ENCODE results near the gene RHOBTB1. TPM values are rescaled to one million over a fixed set of nuclear protein-coding genes. Genes with fewer than 3 reads are reported as not detected.

The RHOBTB1 gene
- total and polyA plus RNA-seq, 12 donors: 4.3 to 20.5 (median 12.3) TPM

GRCh38 chr10:60906411-60906810 is 37.6 kb downstream of the RHOBTB1 start:
- H3K4me3 ChIP-seq: no peak overlapping the region
- H3K9me3 ChIP-seq: peaks cover 0 to 6% (median 0%) of the 10 kb centered on the region in 11 donors
- peak overlapping the region in 7 of 10 donors; percentile 40 to 71 (median 66) for H3K27ac ChIP-seq
- ATAC-seq (no peak), DNase-seq (no peak)
- H3K27me3 ChIP-seq: no peaks in the 10 kb centered on the region
- no peak for TF ChIP-seq CTCF (IDR thresholded peaks at IDR 0.05)
- peaks cover 4 to 84% (median 59%) of the 10 kb centered on the region in 9 donors for H3K4me1 ChIP-seq
- intact Hi-C loops (cut with DNase I): loop anchor here in 2 of 10 donors (5.0 kb wide), 1 partner anchor 36 kb away; the partner anchor contains the start of gene RHOBTB1 (in 2 of the 2)
- WGBS, 2 donors: 37 to 47% methylated on average over 2 of the region's 2 CpGs
- peaks cover 0 to 13% (median 0%) of the 10 kb centered on the region in 9 donors for H3K36me3 ChIP-seq

GRCh38 chr10:60905580-60905979 is 38.4 kb downstream of the RHOBTB1 start:
- peaks cover 0 to 6% (median 0%) of the 10 kb centered on the region in 11 donors for H3K9me3 ChIP-seq
- H3K27me3 ChIP-seq: no peaks in the 10 kb centered on the region
- no peak overlapping the region for H3K4me3 ChIP-seq
- DNase-seq (peak; percentile 65 to 80), ATAC-seq (peak; percentile 67 to 82 (median 76))
- 33 to 42% methylated on average over 4 of the region's 4 CpGs for WGBS, 2 donors
- intact Hi-C loops (cut with DNase I): loop anchor here in 2 of 10 donors (5.0 kb wide), 1 partner anchor 37 kb away; the partner anchor contains the start of gene RHOBTB1 (in 2 of the 2)
- peaks cover 0 to 13% (median 0%) of the 10 kb centered on the region in 9 donors for H3K36me3 ChIP-seq
- H3K4me1 ChIP-seq: peaks cover 4 to 83% (median 60%) of the 10 kb centered on the region in 9 donors
- H3K27ac ChIP-seq: peak overlapping the region; percentile 20 to 71 (median 59)
- no peak for TF ChIP-seq CTCF (IDR thresholded peaks at IDR 0.05)

GRCh38 chr10:60903096-60903495 is 40.9 kb downstream of the RHOBTB1 start:
- peaks cover 0 to 6% (median 0%) of the 10 kb centered on the region in 11 donors for H3K9me3 ChIP-seq
- no peak for TF ChIP-seq CTCF (IDR thresholded peaks at IDR 0.05)
- peaks cover 0 to 13% (median 0%) of the 10 kb centered on the region in 9 donors for H3K36me3 ChIP-seq
- no peak overlapping the region for H3K4me3 ChIP-seq
- peak overlapping the region in 7 of 10 donors; percentile 19 to 74 (median 57) for H3K27ac ChIP-seq
- H3K27me3 ChIP-seq: no peaks in the 10 kb centered on the region
- ATAC-seq: no peak
- intact Hi-C loops (cut with DNase I): loop anchor here in 2 of 10 donors (5.0 kb wide), 1 partner anchor 39 kb away; the partner anchor contains the start of gene RHOBTB1 (in 2 of the 2)
- H3K4me1 ChIP-seq: peaks cover 3 to 76% (median 55%) of the 10 kb centered on the region in 9 donors
- DNase-seq: no peak
- 75 to 81% methylated on average over 3 of the region's 3 CpGs for WGBS, 2 donors

- peaks cover 0 to 9% (median 0%) of the 10 kb centered on the region in 9 donors for H3K36me3 ChIP-seq
- H3K9me3 ChIP-seq: peaks cover 0 to under 1% (median 0%) of the 10 kb centered on the region in 11 donors
- peak overlapping the region in 9 of 10 donors; percentile 13 to 74 (median 61) for H3K27ac ChIP-seq
- TF ChIP-seq CTCF (IDR thresholded peaks at IDR 0.05): no peak
- peak; percentile 76 to 84 for DNase-seq
- WGBS, 2 donors: 46 to 68% methylated on average over 6 of the region's 6 CpGs
- H3K4me1 ChIP-seq: peaks cover 5 to 69% (median 48%) of the 10 kb centered on the region in 9 donors
- H3K27me3 ChIP-seq: no peaks in the 10 kb centered on the region
- peak; percentile 73 to 96 (median 90) for ATAC-seq
- no peak overlapping the region for H3K4me3 ChIP-seq
- intact Hi-C loops (cut with DNase I): loop anchor here in 3 of 10 donors (2.0 to 5.0 kb wide), 2 partner anchors 41 kb away; partner anchors contain the start of gene RHOBTB1 (in 2 of the 3)
These were observed 42.3 kb downstream of the RHOBTB1 start for GRCh38 chr10:60901561-60902235.
